Endothelial cell of umbilical vein (primary cell): Measurements from ENCODE around the gene VEGFA. TPM values are rescaled to one million over a fixed set of nuclear protein-coding genes. Genes with fewer than 3 reads are reported as not detected.

Experiments used
- BruUV-seq: library from RNA; stranded (reverse); fragments of 400-500 nt; replicated peaks from 2 replicates; lab custom pipeline; 2021; lab: Mats Ljungman, UMichigan
- CTCF ChIA-PET: fragments of 300-600, 350-600 bp; sonication (Branson Sonifier 250); formaldehyde crosslinking; loops from one replicate; lab custom pipeline; 2021; ENCODE audit warnings: antibody characterized with exemption, inconsistent platforms; lab: Charles Lee
- POLR2A ChIA-PET: fragments of 300-600, 350-600 bp; sonication (Branson Sonifier 250); formaldehyde crosslinking; loops from one replicate; lab custom pipeline; 2021; ENCODE audit warnings: antibody characterized with exemption, inconsistent platforms; lab: Charles Lee
- DNase-seq: peaks from one replicate; pipeline ENCODE4 v3.0.0-alpha.2; 2011; ENCODE audit warnings: low read depth, low spot score
- FAIRE-seq: peaks from 2 replicates; lab custom pipeline; 2011; peaks lifted over from hg19 to GRCh38; lab: Jason Lieb, UNC
- H2AFZ ChIP-seq: 2 replicates; pipeline ENCODE4 v1.6.0; 2012; ENCODE audit warnings: low read depth, low read length, control low read depth, inconsistent platforms
- H3K27ac ChIP-seq: 2 replicates; pipeline ENCODE4 v1.5.1; 2011; ENCODE audit warnings: low read depth, mild to moderate bottlenecking, control low read depth, low read length, moderate library complexity; ENCODE audit not compliant: insufficient read depth
- H3K27me3 ChIP-seq, 2 experiments: 2 replicates each; pipeline versions ENCODE4 v1.6.0 to v1.6.1; 2011; ENCODE audit warnings: low read length in 2 of 2, mixed read lengths in 1 of 2; ENCODE audit not compliant: control insufficient read depth in 2 of 2, insufficient read depth in 2 of 2
- H3K36me3 ChIP-seq, 2 experiments: 2 replicates in 1 of 2; 3 replicates in 1 of 2; pipeline ENCODE4 v1.5.1; 2011; ENCODE audit warnings: low read length in 2 of 2, mild to moderate bottlenecking in 1 of 2, moderate library complexity in 1 of 2; ENCODE audit not compliant: control insufficient read depth in 2 of 2, insufficient read depth in 2 of 2; ENCODE audit errors: extremely low read depth in 1 of 2
- H3K4me1 ChIP-seq: 3 replicates; pipeline ENCODE4 v1.5.1; 2011; ENCODE audit warnings: mild to moderate bottlenecking, low read length; ENCODE audit not compliant: control insufficient read depth, insufficient read depth; ENCODE audit errors: extremely low read depth
- H3K4me2 ChIP-seq: 2 replicates; pipeline ENCODE4 v1.6.1; 2011; ENCODE audit warnings: low read length, control low read depth, mixed read lengths; ENCODE audit not compliant: insufficient read depth
- H3K4me3 ChIP-seq, 3 experiments: fragments of 200-600 bp in 1 of 3; sonication (generic), shearing (Covaris generic) in 1 of 3; replicated peaks in 1 of 3; 2 replicates each; pipeline ENCODE4 v1.5.1; 2011 to 2016; ENCODE audit warnings: control low read depth in 3 of 3, low read length in 3 of 3, mild to moderate bottlenecking in 2 of 3, inconsistent platforms in 1 of 3, low read depth in 1 of 3, moderate library complexity in 1 of 3; ENCODE audit not compliant: insufficient read depth in 1 of 3
- H3K79me2 ChIP-seq: 2 replicates; pipeline ENCODE4 v1.6.0; 2012; ENCODE audit warnings: low read length, inconsistent platforms; ENCODE audit not compliant: control insufficient read depth, insufficient read depth
- H3K9ac ChIP-seq: replicated peaks from 2 replicates; pipeline ENCODE3; 2011; ENCODE audit warnings: low read length, control low read depth; ENCODE audit not compliant: insufficient read depth; ENCODE audit errors: extremely low read depth
- H3K9me1 ChIP-seq: replicated peaks from 3 replicates; pipeline ENCODE4 v1.6.0; 2011; ENCODE audit warnings: mild to moderate bottlenecking, low read length; ENCODE audit not compliant: control insufficient read depth, insufficient read depth; ENCODE audit errors: extremely low read depth
- H3K9me3 ChIP-seq: replicated peaks from 2 replicates; pipeline ENCODE4 v1.5.1; 2012; ENCODE audit warnings: low read length, inconsistent platforms; ENCODE audit not compliant: control insufficient read depth, insufficient read depth
- H4K20me1 ChIP-seq: replicated peaks from 2 replicates; pipeline ENCODE3; 2011; ENCODE audit warnings: mild to moderate bottlenecking, low read length; ENCODE audit not compliant: control insufficient read depth, insufficient read depth; ENCODE audit errors: extremely low read depth
- CTCF ChIP-seq, 2 donors: IDR thresholded peaks; 1 replicate in 1 of 2; 2 replicates in 1 of 2; pipeline ENCODE4 v1.5.1; 2011; ENCODE audit warnings: low read length in 2 of 2, mild to moderate bottlenecking in 2 of 2, moderate library complexity in 2 of 2, control low read depth in 1 of 2, inconsistent platforms in 1 of 2, low read depth in 1 of 2; ENCODE audit not compliant: insufficient read depth in 1 of 2; ENCODE audit errors: extremely low read depth in 1 of 2
- EZH2 ChIP-seq: IDR thresholded peaks from 2 replicates; pipeline ENCODE4 v1.6.1; 2012; ENCODE audit warnings: borderline replicate concordance, low read depth, mild to moderate bottlenecking, moderate library complexity, low read length, inconsistent platforms; ENCODE audit not compliant: severe bottlenecking
- FOS ChIP-seq: IDR thresholded peaks from 2 replicates; pipeline ENCODE4 v1.6.1; 2011; ENCODE audit warnings: mild to moderate bottlenecking, low read length, moderate library complexity, borderline replicate concordance; ENCODE audit not compliant: insufficient read depth
- GATA2 ChIP-seq: IDR thresholded peaks from 2 replicates; pipeline ENCODE4 v1.7.0; 2011; ENCODE audit warnings: low read depth, mild to moderate bottlenecking, moderate library complexity, mixed read lengths, low read length; ENCODE audit not compliant: insufficient read length, insufficient read depth
- JUN ChIP-seq: IDR thresholded peaks from 2 replicates; pipeline ENCODE4 v1.6.1; 2011; ENCODE audit warnings: borderline replicate concordance, low read depth; ENCODE audit not compliant: insufficient read length, insufficient read depth
- MAX ChIP-seq: IDR thresholded peaks from 2 replicates; pipeline ENCODE4 v1.6.1; 2011; ENCODE audit not compliant: insufficient read depth, insufficient read length
- MYC ChIP-seq: IDR thresholded peaks from one replicate; pipeline ENCODE4 v1.6.1; 2011; ENCODE audit warnings: mild to moderate bottlenecking, low read depth, low read length
- POLR2A ChIP-seq: IDR thresholded peaks from 2 replicates; pipeline ENCODE4 v1.6.1; 2012; ENCODE audit warnings: low read depth, mild to moderate bottlenecking, control low read depth, low read length
- POLR2AphosphoS5 ChIP-seq: IDR thresholded peaks from 2 replicates; pipeline ENCODE4 v1.6.1; 2012; ENCODE audit warnings: low read depth, mild to moderate bottlenecking, control low read depth, low read length, moderate library complexity; ENCODE audit not compliant: insufficient read depth
- dilution Hi-C: fragments of 300-500 bp; cut with MboI; formaldehyde crosslinking; loops from one replicate; pipeline ENCODE4 v1.15.0; 2019; ENCODE audit warnings: low sequenced_read_pairs; ENCODE audit not compliant: extremely low pct_ligation_motif_present
- intact Hi-C: fragments of 100-400 bp; cut with micrococcal nuclease; formaldehyde crosslinking; loops from one replicate; pipeline ENCODE4 v1.10.0; 2022
- polyA plus RNA-seq, 4 experiments: library from polyadenylated mRNA; depleted of rRNA in 3 of 4; stranded (reverse) in 3 of 4; unstranded in 1 of 4; fragments of >200 nt; gene quantifications; 2 replicates each; pipeline versions ENCODE4 v1.2.1 to v1.2.3, GENCODE V29; 2011 to 2012; ENCODE audit warnings: missing spikeins in 1 of 4
- total RNA-seq: library from RNA; stranded (reverse); gene quantifications from 2 replicates; pipeline ENCODE4 v1.2.3, GENCODE V29; 2021

The VEGFA gene
- total and polyA plus RNA-seq, 2 donors (not counting 3 experiments of a cell fraction or from before 2014, with no cell fraction given): 18.1 to 19.9 TPM

- Histone ChIP-seq H3K4me1 (peaks cover 19% of the 10 kb centered on the region), H3K9ac (no peak overlapping the region), H3K27ac (no peak overlapping the region), H3K36me3 (peaks cover 3 to 25% of the 10 kb centered on the region in 2 experiments), H3K9me3 (no peaks in the 10 kb centered on the region), H3K27me3 (no peaks in the 10 kb centered on the region), H3K4me2 (no peak overlapping the region), H4K20me1 (no peaks in the 10 kb centered on the region), H3K4me3 (no peak overlapping the region), H3K79me2 (peaks cover 16% of the 10 kb centered on the region), H3K9me1 (no peaks in the 10 kb centered on the region), H2AFZ (no peak overlapping the region)
- TF ChIP-seq FOS: no peak
- no peak for TF ChIP-seq EZH2
- TF ChIP-seq MYC: no peak
- ChIA-PET CTCF (interaction anchor here (5.6 kb wide), 1 partner anchor 303 kb away, joined by 141 read pairs; no protein-coding TSS in a partner anchor), POLR2A (no interaction called here)
- dilution Hi-C loops (no loop called here), intact Hi-C loops (no loop called here)
- DNase-seq (no peak), FAIRE-seq (no peak)
- BruUV-seq: no TSS peak
These were observed 6.2 kb downstream of the VEGFA start for GRCh38 chr6:43776115-43776798.

GRCh38 chr6:43776799-43777776 lies 7.1 kb downstream of the VEGFA start:
- Histone ChIP-seq H3K4me3 (no peak overlapping the region), H4K20me1 (no peaks in the 10 kb centered on the region), H3K9me1 (no peaks in the 10 kb centered on the region), H3K9me3 (no peaks in the 10 kb centered on the region), H2AFZ (no peak overlapping the region), H3K27me3 (no peaks in the 10 kb centered on the region), H3K4me2 (no peak overlapping the region), H3K27ac (no peak overlapping the region), H3K9ac (no peak overlapping the region), H3K4me1 (peaks cover 18% of the 10 kb centered on the region), H3K36me3 (peaks cover 3 to 30% of the 10 kb centered on the region in 2 experiments), H3K79me2 (peaks cover 11% of the 10 kb centered on the region)
- CTCF ChIA-PET: interaction anchor here (0.6 to 5.6 kb wide), 4 partner anchors 15 to 302 kb away, joined by 3 to 141 read pairs (median 3); no protein-coding TSS in a partner anchor
- POLR2A ChIA-PET: no interaction called here
- TF ChIP-seq POLR2A (no peak), FOS (no peak), POLR2AphosphoS5 (no peak), MAX (no peak), MYC (no peak), JUN (no peak), EZH2 (no peak), CTCF (IDR thresholded peaks at IDR 0.05; ENCODE audit: extremely low read depth in 1 of 2, insufficient read depth in 1 of 2, low read depth in 1 of 2, low read length in 2 of 2) (no peak), GATA2 (no peak)
- intact Hi-C loops: no loop called here
- FAIRE-seq (no peak), DNase-seq (no peak)
- dilution Hi-C loops: no loop called here
- BruUV-seq: no TSS peak
